AG10803 (cell line): ENCODE measurements around the gene UBL4A.
"Not testable (repeated sequence)": the region's sequence is repeated elsewhere in the genome, so short reads cannot be mapped to it uniquely, and the experiment has no call there.

Experiments used
- DNase-seq: peaks from one replicate; pipeline ENCODE4 v3.0.0; 2010; ENCODE audit warnings: low read depth
- H3K4me3 ChIP-seq: 2 replicates; pipeline ENCODE4 v1.5.1; 2011; ENCODE audit warnings: mild to moderate bottlenecking, low read length, control low read depth
- TF ChIP-seq, protein P1 (sequence below): conservative IDR thresholded peaks from 2 replicates; pipeline ENCODE4 v1.5.1; 2011; ENCODE audit warnings: mild to moderate bottlenecking, low read length, control low read depth, inconsistent platforms

Gene UBL4A

DNA sequence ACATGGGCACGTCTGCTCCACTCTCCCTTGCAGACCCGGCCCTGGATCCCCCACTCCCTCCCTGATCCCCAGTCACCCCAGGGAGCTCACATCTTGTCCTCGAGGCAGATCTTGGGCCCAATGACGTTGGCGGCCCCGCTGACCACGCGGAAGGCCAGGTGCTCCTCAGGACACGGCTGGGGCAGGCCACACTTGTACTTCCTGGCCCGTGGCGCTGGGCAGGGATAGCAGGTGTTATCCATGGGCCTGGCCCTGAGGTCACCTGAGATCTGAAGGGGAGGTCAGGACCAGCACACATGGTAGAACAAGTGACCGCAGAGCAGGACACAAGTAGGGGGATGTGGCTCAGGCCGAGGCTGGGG lies 21.9 kb upstream of the UBL4A start:
- no peak for DNase-seq
- TF ChIP-seq, protein P1, sequence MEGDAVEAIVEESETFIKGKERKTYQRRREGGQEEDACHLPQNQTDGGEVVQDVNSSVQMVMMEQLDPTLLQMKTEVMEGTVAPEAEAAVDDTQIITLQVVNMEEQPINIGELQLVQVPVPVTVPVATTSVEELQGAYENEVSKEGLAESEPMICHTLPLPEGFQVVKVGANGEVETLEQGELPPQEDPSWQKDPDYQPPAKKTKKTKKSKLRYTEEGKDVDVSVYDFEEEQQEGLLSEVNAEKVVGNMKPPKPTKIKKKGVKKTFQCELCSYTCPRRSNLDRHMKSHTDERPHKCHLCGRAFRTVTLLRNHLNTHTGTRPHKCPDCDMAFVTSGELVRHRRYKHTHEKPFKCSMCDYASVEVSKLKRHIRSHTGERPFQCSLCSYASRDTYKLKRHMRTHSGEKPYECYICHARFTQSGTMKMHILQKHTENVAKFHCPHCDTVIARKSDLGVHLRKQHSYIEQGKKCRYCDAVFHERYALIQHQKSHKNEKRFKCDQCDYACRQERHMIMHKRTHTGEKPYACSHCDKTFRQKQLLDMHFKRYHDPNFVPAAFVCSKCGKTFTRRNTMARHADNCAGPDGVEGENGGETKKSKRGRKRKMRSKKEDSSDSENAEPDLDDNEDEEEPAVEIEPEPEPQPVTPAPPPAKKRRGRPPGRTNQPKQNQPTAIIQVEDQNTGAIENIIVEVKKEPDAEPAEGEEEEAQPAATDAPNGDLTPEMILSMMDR: no peak
- H3K4me3 ChIP-seq: no peak overlapping the region

DNA sequence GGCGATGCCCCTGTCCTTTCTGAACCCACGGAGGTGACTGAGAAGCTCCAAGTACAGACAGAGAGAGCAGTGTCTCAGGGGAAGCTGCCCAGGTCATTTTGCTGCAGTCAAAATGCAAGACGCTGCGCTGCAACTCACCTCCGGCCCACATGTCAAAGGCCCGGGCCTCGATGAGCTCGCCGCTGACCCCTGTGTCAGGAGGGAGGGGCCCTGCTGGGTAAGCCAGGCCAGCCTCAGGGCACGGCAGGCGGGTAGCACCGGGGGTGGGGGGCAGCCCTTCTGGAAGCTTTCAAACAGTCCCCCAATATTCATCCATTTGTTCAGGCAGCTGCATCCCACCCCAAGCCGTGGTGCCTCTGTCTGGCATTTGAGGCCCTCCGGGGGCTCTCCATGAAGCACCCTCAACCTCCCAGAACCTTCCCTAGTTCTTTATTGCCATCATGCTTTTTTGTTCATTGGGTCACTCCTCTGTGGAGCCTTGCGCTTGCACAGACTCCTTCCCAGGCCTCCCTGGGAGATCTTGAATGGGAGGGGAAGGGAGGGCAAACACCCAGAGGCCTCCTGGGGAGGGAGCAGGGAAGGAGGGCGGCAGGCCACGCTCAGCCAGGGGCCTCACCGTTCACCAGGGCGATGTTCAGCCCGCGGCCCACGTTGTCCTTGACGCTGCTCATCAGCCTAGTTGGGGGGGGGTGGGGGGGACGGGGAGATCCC lies 21.4 kb upstream of the UBL4A start:
- H3K4me3 ChIP-seq: no peak overlapping the region
- TF ChIP-seq, protein P1: no peak
- no peak for DNase-seq

DNA sequence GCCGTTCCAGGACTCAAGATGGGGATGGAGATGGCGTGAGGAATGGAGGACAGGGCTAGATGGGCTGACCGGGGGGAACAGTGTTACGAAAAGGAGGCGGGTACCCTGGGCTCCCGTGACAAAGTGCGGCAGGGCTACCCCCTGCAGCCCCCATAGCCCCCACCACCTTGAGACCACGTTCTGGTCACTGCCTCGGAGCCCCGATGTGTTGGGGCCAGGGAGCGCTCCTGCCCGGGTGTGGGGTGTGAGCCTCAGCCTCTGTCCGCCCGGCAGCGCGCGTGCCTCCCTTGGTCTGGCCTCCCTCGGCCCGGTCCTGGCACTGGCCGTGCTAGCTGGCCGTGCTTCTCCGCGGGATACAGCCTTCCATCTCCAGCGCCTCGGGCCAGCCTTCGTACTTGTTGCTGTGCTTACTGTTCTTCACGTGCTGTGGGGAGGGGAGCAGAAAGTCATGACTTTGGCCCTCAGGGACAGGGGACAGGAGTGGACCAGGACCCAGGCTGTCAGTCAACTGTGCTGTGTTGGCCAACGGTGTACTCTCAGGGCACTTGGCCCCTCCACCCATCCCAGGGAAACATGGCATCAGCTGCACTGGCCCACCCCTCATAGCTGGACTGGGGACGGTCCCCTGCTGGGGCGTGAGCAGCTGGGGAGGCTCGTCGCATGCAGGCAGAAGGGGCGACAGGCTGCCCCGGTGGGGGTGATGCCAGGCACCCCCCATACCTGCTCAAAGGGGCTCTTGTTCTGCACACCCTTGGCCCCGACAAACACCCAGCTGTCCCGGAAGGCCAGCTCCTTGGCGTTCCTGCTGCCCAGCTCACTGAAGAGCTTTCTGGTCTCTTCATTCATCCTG lies 20.3 kb upstream of the UBL4A start:
- DNase-seq: no peak
- TF ChIP-seq, protein P1: no peak
- H3K4me3 ChIP-seq: no peak overlapping the region

DNA sequence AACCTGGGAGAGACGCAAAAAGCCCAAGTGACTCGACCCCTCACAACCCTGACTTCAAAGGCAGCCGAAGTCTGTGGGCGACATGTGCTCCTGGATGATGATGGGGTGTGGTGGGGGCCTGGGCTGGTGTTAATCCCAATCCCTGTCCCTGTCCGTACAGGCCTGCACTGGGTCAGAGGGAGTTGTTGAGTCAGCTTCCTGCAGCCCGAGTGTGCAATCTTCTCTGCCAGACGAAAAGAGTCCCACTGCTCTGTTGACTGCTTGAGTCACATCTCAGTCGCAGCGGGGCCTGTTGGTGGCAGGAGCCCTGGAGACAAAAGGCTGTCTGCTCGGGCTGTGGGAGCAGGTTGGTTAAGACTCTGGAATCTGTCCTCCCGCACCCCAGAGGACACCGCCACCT lies 19.3 kb upstream of the UBL4A start:
- TF ChIP-seq, protein P1: no peak
- DNase-seq: peak; percentile 49

DNA sequence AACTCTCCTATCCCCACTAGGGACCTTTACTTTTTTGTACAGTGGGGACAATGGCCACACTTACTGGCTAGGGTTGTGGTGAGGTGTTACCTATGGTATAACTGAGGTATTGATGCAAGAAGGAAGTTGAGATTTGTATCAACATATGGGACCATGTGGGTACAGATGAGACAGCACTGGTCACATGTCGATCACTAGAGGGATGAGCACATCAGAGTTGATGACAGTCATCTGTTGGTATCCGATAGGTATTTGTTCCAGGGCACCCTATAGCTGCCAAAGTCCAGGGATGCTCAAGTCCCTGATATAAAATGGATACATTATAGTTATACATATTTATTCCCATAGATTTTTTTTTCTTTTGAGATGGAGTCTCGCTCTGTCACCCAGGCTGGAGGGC lies 16.6 kb upstream of the UBL4A start:
- no peak for DNase-seq

More for the DNA sequence above, 19.3 kb upstream of the UBL4A start:
- H3K4me3 ChIP-seq: no peak overlapping the region

DNA sequence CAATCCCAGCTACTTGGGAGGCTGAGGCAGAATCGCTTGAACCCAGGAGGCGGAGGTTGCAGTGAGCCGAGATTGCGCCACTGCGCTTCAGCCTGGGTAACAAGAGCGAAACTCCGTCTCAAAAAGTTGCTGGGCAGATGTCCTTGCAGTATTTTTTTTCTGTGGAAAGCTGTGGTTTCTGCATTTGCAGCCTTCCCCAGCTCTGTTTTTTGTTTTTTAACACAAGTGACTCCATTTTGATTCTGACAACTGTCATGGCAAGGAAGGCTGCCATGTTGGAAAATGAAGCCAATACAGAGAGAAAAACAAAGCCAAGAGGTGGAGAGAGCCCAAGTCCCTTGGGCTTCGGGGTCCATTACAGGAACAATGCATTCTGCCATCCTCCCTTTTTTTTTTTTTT lies 15.7 kb upstream of the UBL4A start:
- TF ChIP-seq, protein P1: no peak
- DNase-seq: no peak

More for the DNA sequence above, 16.6 kb upstream of the UBL4A start:
- H3K4me3 ChIP-seq: no peak overlapping the region
- TF ChIP-seq, protein P1: no peak

DNA sequence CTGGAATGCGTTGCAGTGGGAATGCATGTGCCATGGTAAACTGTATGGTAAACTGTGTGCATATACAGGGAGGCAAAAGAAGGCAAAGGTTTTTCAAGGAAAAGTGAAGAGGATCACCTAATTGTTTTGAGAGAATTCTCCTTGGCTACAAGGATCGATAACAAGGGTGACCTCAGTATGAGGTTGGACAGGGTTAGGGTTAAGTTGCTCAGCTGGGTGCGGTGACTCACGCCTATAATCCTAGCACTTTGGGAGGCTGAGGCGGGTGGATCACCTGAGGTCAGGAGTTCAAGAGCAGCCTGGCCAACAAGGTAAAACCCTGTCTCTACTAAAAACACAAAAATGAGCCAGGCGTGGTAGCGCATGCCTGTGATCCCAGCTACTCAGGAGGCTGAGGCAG lies 15.0 kb upstream of the UBL4A start:
- not testable (repeated sequence) for DNase-seq, H3K4me3 ChIP-seq

More for the DNA sequence above, 15.7 kb upstream of the UBL4A start:
- no peak overlapping the region for H3K4me3 ChIP-seq

DNA sequence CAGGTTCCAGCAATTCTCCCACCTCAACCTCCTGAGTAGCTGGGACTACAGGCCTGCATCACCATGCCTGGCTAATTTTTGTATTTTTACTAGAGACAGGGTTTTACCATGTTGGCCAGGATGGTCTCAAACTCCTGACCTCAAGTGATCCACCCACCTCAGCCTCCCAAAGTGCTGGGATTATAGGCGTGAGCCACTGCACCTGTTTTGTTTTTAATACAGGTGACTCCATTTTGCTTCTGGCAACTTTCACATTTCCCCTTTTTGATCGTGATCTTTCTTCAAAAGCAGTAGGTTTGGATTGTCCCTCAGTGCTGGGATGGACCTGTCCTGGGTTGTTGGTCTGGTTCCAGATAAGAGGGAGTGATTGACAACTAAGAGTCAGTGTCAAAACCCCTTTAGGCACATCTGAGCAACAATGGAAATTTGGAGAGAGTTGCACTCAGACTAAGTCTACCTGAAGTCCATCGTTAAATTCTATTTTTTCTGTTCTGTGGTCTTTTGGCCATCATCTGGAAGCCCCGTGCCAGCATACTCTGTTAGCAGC lies 10.2 kb upstream of the UBL4A start:
- H3K4me3 ChIP-seq, DNase-seq: not testable (repeated sequence)
